ENCODE measurements around the gene PAH. TPM values are rescaled to one million over a fixed set of nuclear protein-coding genes. Genes with fewer than 3 reads are reported as not detected.

PAH gene
- total and polyA plus RNA-seq, 2 donors (not counting 3 experiments of a cell fraction or from before 2014, with no cell fraction given) = not detected

- Histone ChIP-seq H3K4me2 (ENCODE audit: insufficient read depth, low read length) (no peak overlapping the region), H3K4me3 (replicated peaks in 1 of 3; ENCODE audit: insufficient read depth in 1 of 3, low read depth in 1 of 3, low read length in 3 of 3) (no peak overlapping the region), H2AFZ (ENCODE audit: low read depth, low read length) (no peak overlapping the region), H3K36me3 (ENCODE audit: control insufficient read depth in 2 of 2, extremely low read depth in 1 of 2, insufficient read depth in 2 of 2, low read length in 2 of 2) (no peaks in the 10 kb centered on the region), H3K9me1 (replicated peaks; ENCODE audit: control insufficient read depth, extremely low read depth, insufficient read depth, low read length) (no peaks in the 10 kb centered on the region), H3K27me3 (ENCODE audit: control insufficient read depth in 2 of 2, insufficient read depth in 2 of 2, low read length in 2 of 2) (no peaks in the 10 kb centered on the region), H3K79me2 (ENCODE audit: control insufficient read depth, insufficient read depth, low read length) (no peaks in the 10 kb centered on the region), H3K9me3 (replicated peaks; ENCODE audit: control insufficient read depth, insufficient read depth, low read length) (peaks cover 2% of the 10 kb centered on the region), H3K27ac (ENCODE audit: insufficient read depth, low read depth, low read length) (no peak overlapping the region), H3K4me1 (ENCODE audit: control insufficient read depth, extremely low read depth, insufficient read depth, low read length) (no peaks in the 10 kb centered on the region), H3K9ac (replicated peaks; ENCODE audit: extremely low read depth, insufficient read depth, low read length) (no peak overlapping the region), H4K20me1 (replicated peaks; ENCODE audit: control insufficient read depth, extremely low read depth, insufficient read depth, low read length) (no peaks in the 10 kb centered on the region)
- no peak for FAIRE-seq
- CTCF ChIA-PET = no interaction called here
- intact Hi-C loops (cut with micrococcal nuclease) (no loop called here), dilution Hi-C loops (cut with MboI; ENCODE audit: extremely low pct_ligation_motif_present, low sequenced_read_pairs) (no loop called here)
- DNase-seq (ENCODE audit: low read depth, low spot score) = no peak
- TF ChIP-seq MAX (IDR thresholded peaks at IDR 0.05; ENCODE audit: insufficient read depth, insufficient read length) (no peak), POLR2A (IDR thresholded peaks at IDR 0.05; ENCODE audit: low read depth, low read length) (no peak), POLR2AphosphoS5 (IDR thresholded peaks at IDR 0.05; ENCODE audit: insufficient read depth, low read depth, low read length) (no peak), JUN (IDR thresholded peaks at IDR 0.05; ENCODE audit: borderline replicate concordance, insufficient read depth, insufficient read length, low read depth) (no peak), EZH2 (IDR thresholded peaks at IDR 0.05; ENCODE audit: borderline replicate concordance, low read depth, low read length, severe bottlenecking) (no peak), FOS (IDR thresholded peaks at IDR 0.05; ENCODE audit: borderline replicate concordance, insufficient read depth, low read length) (no peak), GATA2 (IDR thresholded peaks at IDR 0.05; ENCODE audit: insufficient read depth, insufficient read length, low read depth, low read length) (no peak), MYC (IDR thresholded peaks at IDR 0.05; ENCODE audit: low read depth, low read length) (no peak), CTCF (IDR thresholded peaks at IDR 0.05; ENCODE audit: extremely low read depth in 1 of 2, insufficient read depth in 1 of 2, low read depth in 1 of 2, low read length in 2 of 2) (no peak)
- POLR2A ChIA-PET = no interaction called here
- BruUV-seq (replicated peaks) = no TSS peak
These were observed 3.4 kb downstream of the PAH start for GRCh38 chr12:102913453-102914226.

All from endothelial cell of umbilical vein (primary cell).